NT2/D1 (cell line): ENCODE measurements around the gene BRICD5.

Experiments used
- DNase-seq: peaks from one replicate; pipeline ENCODE4 v3.0.0-alpha.2; 2011; ENCODE audit warnings: low read depth, low spot score
- H3K27me3 ChIP-seq: 2 replicates; pipeline ENCODE4 v1.6.0; 2011; ENCODE audit warnings: mild to moderate bottlenecking; ENCODE audit not compliant: insufficient read length, insufficient read depth
- H3K36me3 ChIP-seq: 2 replicates; pipeline ENCODE4 v1.6.1; 2011; ENCODE audit warnings: mild to moderate bottlenecking, low read length, mixed read lengths; ENCODE audit not compliant: insufficient read depth, insufficient read length
- H3K4me1 ChIP-seq: 2 replicates; pipeline ENCODE4 v1.5.1; 2011; ENCODE audit not compliant: insufficient read depth, insufficient read length
- H3K4me3 ChIP-seq: 2 replicates; pipeline ENCODE4 v1.5.1; 2011; ENCODE audit warnings: low read depth; ENCODE audit not compliant: insufficient read length
- H3K9ac ChIP-seq: 2 replicates; pipeline ENCODE4 v1.6.0; 2011; ENCODE audit warnings: low read depth; ENCODE audit not compliant: insufficient read length
- H3K9me3 ChIP-seq: 2 replicates; pipeline ENCODE4 v1.5.1; 2011; ENCODE audit warnings: mild to moderate bottlenecking, low read length; ENCODE audit not compliant: insufficient read depth
- SUZ12 ChIP-seq: IDR thresholded peaks from 2 replicates; pipeline ENCODE4 v1.6.1; 2011; ENCODE audit not compliant: insufficient read length, insufficient read depth; ENCODE audit errors: extremely low read depth
- YY1 ChIP-seq: IDR thresholded peaks from 2 replicates; pipeline ENCODE4 v1.6.1; 2011; ENCODE audit not compliant: insufficient read length, insufficient read depth
- ZNF274 ChIP-seq: IDR thresholded peaks from 2 replicates; pipeline ENCODE4 v1.6.1; 2011; ENCODE audit warnings: mild to moderate bottlenecking, low read depth, low read length

Gene BRICD5

DNA sequence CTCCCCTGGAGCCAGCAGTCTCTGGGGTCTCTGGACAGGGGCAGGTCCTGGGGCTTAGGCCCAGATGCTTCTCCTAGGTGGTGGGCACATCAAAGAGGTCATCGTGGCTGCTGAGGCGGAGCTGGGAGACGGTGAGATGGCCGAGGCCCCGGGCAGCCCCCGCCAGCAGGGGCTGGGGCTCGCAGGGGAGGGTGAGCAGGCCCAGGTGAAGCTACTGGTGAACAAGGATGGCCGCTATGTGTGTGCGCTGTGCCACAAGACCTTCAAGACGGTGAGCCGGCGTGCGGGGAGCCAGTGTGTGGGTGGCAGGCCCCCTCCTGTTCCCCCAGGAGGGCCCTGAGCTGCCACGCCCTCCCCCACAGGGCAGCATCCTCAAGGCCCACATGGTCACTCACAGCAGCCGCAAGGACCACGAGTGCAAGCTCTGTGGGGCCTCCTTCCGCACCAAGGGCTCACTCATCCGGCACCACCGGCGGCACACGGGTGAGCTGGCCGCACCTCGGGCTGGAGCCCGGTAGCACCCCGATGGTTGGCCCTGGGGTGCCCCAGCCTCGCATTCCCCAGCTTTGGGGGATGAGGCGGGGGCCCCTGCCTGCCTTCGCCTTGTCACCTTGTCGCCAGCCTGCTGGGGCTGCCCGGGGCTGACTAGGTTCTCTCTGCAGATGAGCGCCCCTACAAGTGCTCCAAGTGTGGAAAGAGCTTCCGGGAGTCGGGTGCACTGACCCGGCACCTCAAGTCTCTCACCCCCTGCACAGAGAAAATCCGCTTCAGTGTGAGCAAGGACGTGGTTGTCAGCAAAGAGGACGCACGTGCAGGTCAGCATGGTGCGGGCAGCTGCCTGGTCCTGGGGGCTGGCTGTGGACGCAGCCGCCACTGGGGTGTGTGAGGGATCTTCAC, 21.7 kb upstream of the BRICD5 start:
- no peak for TF ChIP-seq SUZ12
- no peak for TF ChIP-seq YY1
- no peak for TF ChIP-seq ZNF274
- Histone ChIP-seq H3K9me3 (no peaks in the 10 kb centered on the region), H3K4me1 (peaks cover 22% of the 10 kb centered on the region), H3K36me3 (peaks cover 86% of the 10 kb centered on the region), H3K9ac (no peak overlapping the region), H3K4me3 (no peak overlapping the region), H3K27me3 (no peaks in the 10 kb centered on the region)
- no peak for DNase-seq

DNA sequence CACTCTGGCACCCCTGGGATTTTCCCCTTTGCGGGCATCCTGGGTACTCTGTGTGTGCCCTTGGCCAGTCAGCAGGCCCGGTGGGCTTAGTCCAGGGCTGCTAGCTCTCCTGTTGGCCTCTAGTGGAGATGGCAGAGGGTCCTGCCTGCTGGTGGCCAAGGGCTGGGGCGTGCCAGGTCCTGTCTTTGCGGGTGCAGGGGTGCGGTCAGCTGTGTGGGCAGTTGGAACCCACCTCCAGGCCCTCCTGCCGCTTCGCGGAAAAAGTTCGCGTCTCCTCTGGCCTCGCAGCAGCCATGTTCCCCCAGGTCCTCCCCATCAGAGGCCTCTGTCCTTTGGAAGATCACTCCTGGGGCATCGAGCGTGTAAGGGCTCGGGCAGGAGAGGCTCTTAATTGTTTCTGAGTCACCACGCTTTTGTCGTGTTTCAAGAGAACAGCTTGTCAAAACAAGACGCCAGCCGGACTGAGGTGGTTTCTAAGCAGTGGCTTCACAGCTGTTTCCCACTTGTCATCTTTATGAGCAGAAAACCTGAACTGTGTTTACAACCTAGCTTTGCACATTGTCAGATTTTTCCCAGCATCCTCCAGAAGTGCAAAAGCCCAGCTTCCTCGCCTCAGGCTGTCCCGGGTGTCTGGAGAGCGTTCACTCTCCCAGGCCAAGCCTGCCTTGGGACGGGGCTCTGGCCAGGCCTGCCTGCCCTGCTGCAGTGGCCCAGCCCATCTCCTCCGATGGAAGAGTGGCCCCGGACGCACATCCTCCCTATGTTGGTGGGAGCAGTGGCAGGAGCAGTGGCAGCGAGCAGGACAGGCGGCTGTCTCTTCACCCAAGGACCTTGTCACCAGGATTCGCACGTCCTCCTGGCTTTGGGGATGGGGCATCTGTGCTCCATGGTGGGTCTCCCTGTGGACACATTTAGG, 20.6 kb upstream of the BRICD5 start:
- no peak for TF ChIP-seq YY1
- TF ChIP-seq ZNF274, result no peak
- no peak for TF ChIP-seq SUZ12
- peaks cover 18% of the 10 kb centered on the region for H3K4me1 ChIP-seq
- H3K9me3 ChIP-seq, result no peaks in the 10 kb centered on the region
- no peak for DNase-seq
- H3K27me3 ChIP-seq, result no peaks in the 10 kb centered on the region
- no peak overlapping the region for H3K9ac ChIP-seq
- no peak overlapping the region for H3K4me3 ChIP-seq
- peaks cover 92% of the 10 kb centered on the region for H3K36me3 ChIP-seq

DNA sequence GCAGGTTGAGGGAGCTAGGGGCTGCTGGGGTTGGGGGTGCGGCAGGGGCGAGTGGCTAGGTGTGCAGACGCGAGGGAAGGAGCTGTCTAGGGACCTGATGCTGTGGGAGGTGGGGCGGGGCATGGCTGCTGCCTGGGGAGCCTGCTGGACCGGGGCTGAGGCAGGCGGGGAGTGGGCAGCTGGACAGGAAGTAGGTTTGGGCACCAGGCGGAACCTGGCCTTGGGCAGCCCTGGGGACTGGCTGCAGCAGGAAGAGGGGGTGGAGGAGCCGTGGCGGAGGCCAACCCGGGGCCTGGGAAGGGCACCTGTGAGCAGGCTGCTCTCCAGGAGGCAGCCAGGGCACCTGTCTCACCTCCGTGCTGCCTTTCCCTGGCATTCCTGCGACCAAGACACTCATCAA, 19.7 kb upstream of the BRICD5 start:
- Histone ChIP-seq H3K9ac (no peak overlapping the region), H3K36me3 (peaks cover 88% of the 10 kb centered on the region), H3K4me3 (no peak overlapping the region), H3K4me1 (peaks cover 15% of the 10 kb centered on the region), H3K9me3 (no peaks in the 10 kb centered on the region), H3K27me3 (no peaks in the 10 kb centered on the region)
- no peak for DNase-seq
- TF ChIP-seq YY1 (no peak), ZNF274 (no peak), SUZ12 (no peak)

DNA sequence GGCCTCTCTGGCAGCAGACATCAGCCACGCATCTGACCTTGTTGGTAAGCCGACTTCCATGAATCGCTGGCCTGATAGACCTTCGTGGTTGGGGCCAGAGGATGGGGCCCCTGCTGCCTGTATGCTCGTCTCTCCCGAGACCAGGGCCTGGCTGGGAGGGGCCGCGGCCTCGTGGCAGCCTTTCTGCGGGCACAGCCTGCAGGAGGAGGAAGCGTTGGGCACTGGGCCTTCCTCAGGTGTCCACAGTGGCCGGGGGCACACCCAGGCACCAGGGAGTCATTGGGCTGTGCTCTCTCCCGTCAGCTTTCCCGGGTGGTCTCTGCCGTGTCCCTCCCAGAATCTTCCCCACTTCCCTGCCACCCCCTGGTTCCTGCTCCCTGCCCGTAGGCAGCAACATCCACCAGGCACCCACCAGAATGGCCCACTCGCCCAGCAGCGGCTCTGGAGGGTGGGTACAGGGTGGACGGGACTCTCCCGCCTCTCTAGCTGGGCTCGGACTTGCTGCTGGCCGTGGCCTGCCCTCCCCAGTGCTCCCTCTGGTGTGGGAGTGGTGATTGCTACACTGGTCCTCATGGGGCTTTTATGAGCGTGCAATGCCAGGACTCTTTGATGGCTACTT, 19.1 kb upstream of the BRICD5 start:
- Histone ChIP-seq H3K36me3 (peaks cover 86% of the 10 kb centered on the region), H3K9me3 (no peaks in the 10 kb centered on the region), H3K4me3 (no peak overlapping the region), H3K9ac (no peak overlapping the region), H3K4me1 (peaks cover 14% of the 10 kb centered on the region), H3K27me3 (no peaks in the 10 kb centered on the region)
- TF ChIP-seq YY1 (no peak), ZNF274 (no peak), SUZ12 (no peak)
- no peak for DNase-seq

DNA sequence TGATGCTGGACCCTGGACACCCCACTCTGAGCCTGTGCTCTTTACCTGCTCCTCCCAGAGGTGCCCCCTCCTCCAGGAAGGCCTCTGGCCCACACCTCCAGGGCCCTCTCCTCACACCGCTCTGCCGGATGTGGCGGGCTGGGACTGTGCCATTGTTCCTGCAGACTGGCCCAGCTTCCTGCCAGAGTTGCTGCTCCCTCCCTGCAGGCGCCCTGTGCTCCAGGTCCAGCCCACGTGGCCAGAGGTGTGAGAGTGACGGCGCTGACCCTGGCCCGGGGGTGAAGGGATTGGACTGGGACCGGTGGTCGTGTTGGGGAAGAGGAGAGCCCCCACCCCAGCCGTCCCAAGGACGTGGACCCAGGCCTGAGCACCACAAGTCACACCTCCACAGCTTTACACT, 18.4 kb upstream of the BRICD5 start:
- no peaks in the 10 kb centered on the region for H3K27me3 ChIP-seq
- H3K9ac ChIP-seq, result no peak overlapping the region
- TF ChIP-seq SUZ12 (no peak), ZNF274 (no peak), YY1 (no peak)
- peaks cover 9% of the 10 kb centered on the region for H3K4me1 ChIP-seq
- no peaks in the 10 kb centered on the region for H3K9me3 ChIP-seq
- DNase-seq, result no peak
- peaks cover 80% of the 10 kb centered on the region for H3K36me3 ChIP-seq
- H3K4me3 ChIP-seq, result no peak overlapping the region

DNA sequence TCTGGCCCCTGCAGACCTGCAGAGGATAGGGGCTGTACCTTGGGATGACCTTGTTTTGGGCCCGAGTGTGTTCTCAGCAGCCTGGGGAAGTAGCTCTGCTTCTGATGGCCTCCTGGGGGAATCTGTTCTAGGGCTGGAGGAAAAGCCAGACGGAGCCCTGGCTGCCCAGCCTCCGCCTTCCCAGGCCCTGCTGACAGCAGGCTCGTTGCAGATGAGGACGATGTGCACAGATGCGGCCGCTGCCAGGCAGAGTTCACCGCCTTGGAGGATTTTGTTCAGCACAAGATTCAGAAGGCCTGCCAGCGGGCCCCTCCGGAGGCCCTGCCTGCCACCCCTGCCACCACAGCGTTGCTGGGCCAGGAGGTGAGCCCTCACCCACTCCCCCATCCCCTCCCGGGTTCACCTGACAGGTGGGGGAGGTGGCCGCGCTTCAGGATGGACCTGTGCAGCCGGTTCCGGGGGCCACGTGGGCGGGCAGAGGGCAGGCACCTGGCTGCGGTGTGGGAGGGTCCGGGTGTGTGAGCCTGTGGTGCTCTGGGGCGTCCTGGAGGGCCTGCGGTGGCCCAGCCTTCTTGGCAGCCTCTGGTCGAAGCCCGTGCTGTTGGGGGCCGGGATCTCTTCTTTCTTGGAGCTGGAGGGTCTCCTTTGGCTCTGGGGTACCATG, 17.6 kb upstream of the BRICD5 start:
- Histone ChIP-seq H3K9ac (no peak overlapping the region), H3K4me3 (no peak overlapping the region), H3K9me3 (no peaks in the 10 kb centered on the region), H3K27me3 (no peaks in the 10 kb centered on the region), H3K36me3 (peaks cover 72% of the 10 kb centered on the region), H3K4me1 (peaks cover 9% of the 10 kb centered on the region)
- DNase-seq, result no peak
- no peak for TF ChIP-seq YY1
- no peak for TF ChIP-seq SUZ12
- TF ChIP-seq ZNF274, result no peak
